MM.1S (cell line): ENCODE measurements around the gene SMPX.
A peak's percentile ranks its signal among the peaks of the same experiment; 100 is the strongest.

ENCODE experiments used
- DNase-seq: peaks from one replicate; pipeline ENCODE4 v3.0.0-alpha.2; 2015
- H2AFZ ChIP-seq: fragments of 300-600 bp; sonication (generic); 2 replicates; pipeline ENCODE4 v1.6.0; 2016; ENCODE audit warnings: antibody characterized with exemption, low read length
- H3F3A ChIP-seq: fragments of 300-600 bp; sonication (generic); 2 replicates; pipeline ENCODE4 v1.6.1; 2016; ENCODE audit warnings: mild to moderate bottlenecking, antibody characterized with exemption, low read length, moderate library complexity, mixed read lengths; ENCODE audit not compliant: insufficient read depth
- H3K27ac ChIP-seq: fragments of 300-600 bp; sonication (generic); 2 replicates; pipeline ENCODE4 v1.5.1; 2016; ENCODE audit warnings: mild to moderate bottlenecking, low read length
- H3K27me3 ChIP-seq: fragments of 300-600 bp; sonication (generic); replicated peaks from 2 replicates; pipeline ENCODE4 v1.6.0; 2016; ENCODE audit warnings: low read length; ENCODE audit not compliant: insufficient read depth
- H3K36me3 ChIP-seq: fragments of 300-600 bp; sonication (generic); replicated peaks from 2 replicates; pipeline ENCODE4 v1.6.1; 2016; ENCODE audit warnings: mild to moderate bottlenecking, low read length, mixed read lengths; ENCODE audit not compliant: insufficient read depth
- H3K4me1 ChIP-seq: fragments of 300-600 bp; sonication (generic); 2 replicates; pipeline ENCODE4 v1.6.1; 2016; ENCODE audit warnings: low read length, mixed read lengths
- H3K4me2 ChIP-seq: fragments of 300-600 bp; sonication (generic); 2 replicates; pipeline ENCODE4 v1.6.0; 2016; ENCODE audit warnings: low read depth, low read length
- H3K4me3 ChIP-seq: fragments of 300-600 bp; sonication (generic); 2 replicates; pipeline ENCODE4 v1.5.1; 2016; ENCODE audit warnings: low read length, mixed read lengths
- H3K79me2 ChIP-seq: fragments of 300-600 bp; sonication (generic); 2 replicates; pipeline ENCODE4 v1.6.1; 2016; ENCODE audit warnings: mixed run types, low read length, mixed read lengths
- H3K9ac ChIP-seq: fragments of 300-600 bp; sonication (generic); 2 replicates; pipeline ENCODE4 v1.6.1; 2016; ENCODE audit warnings: low read length, mixed read lengths
- H3K9me2 ChIP-seq: fragments of 300-600 bp; sonication (generic); replicated peaks from 2 replicates; pipeline ENCODE4 v1.6.1; 2016; ENCODE audit warnings: mild to moderate bottlenecking, low read length, mixed read lengths; ENCODE audit not compliant: insufficient read depth
- H3K9me3 ChIP-seq: fragments of 300-600 bp; sonication (generic); replicated peaks from 2 replicates; pipeline ENCODE4 v1.6.1; 2016; ENCODE audit warnings: mild to moderate bottlenecking, low read length, mixed read lengths; ENCODE audit not compliant: insufficient read depth
- H4K20me1 ChIP-seq: fragments of 300-600 bp; sonication (generic); 2 replicates; pipeline ENCODE4 v1.6.1; 2016; ENCODE audit warnings: mild to moderate bottlenecking, low read length, moderate library complexity, mixed read lengths; ENCODE audit not compliant: insufficient read depth
- CTCF ChIP-seq: fragments of 300-600 bp; sonication (generic); IDR thresholded peaks from 2 replicates; pipeline ENCODE4 v1.5.1; 2016; ENCODE audit warnings: antibody characterized with exemption, low read length, mixed read lengths
- EZH2 ChIP-seq: fragments of 300-600 bp; sonication (generic); optimal IDR thresholded peaks from 2 replicates; pipeline ENCODE3; 2017; ENCODE audit warnings: low read depth, mild to moderate bottlenecking, antibody characterized with exemption, low read length, mixed read lengths
- EZH2phosphoT487 ChIP-seq: fragments of 300-600 bp; sonication (generic); IDR thresholded peaks from 2 replicates; pipeline ENCODE4 v1.6.1; 2018; ENCODE audit warnings: antibody characterized with exemption, low read length

The SMPX gene

GRCh38 chrX:21725916-21726315, 32.0 kb downstream of the SMPX start:
- Histone ChIP-seq H3F3A (no peaks in the 10 kb centered on the region), H3K4me1 (no peaks in the 10 kb centered on the region), H3K27me3 (no peaks in the 10 kb centered on the region), H2AFZ (no peak overlapping the region), H4K20me1 (no peaks in the 10 kb centered on the region), H3K4me2 (no peak overlapping the region), H3K27ac (no peak overlapping the region), H3K9me3 (no peaks in the 10 kb centered on the region), H3K4me3 (no peak overlapping the region), H3K36me3 (no peaks in the 10 kb centered on the region), H3K9me2 (no peaks in the 10 kb centered on the region), H3K79me2 (no peaks in the 10 kb centered on the region), H3K9ac (no peak overlapping the region)
- TF ChIP-seq CTCF (no peak), EZH2 (no peak), EZH2phosphoT487 (no peak)
- no peak for DNase-seq

GRCh38 chrX:21725496-21725895, 32.4 kb downstream of the SMPX start:
- no peaks in the 10 kb centered on the region for H3K36me3 ChIP-seq
- peak; percentile 15 for DNase-seq
- H3K9me2 ChIP-seq: no peaks in the 10 kb centered on the region
- H3K4me1 ChIP-seq: no peaks in the 10 kb centered on the region
- no peaks in the 10 kb centered on the region for H3K9me3 ChIP-seq
- no peak overlapping the region for H3K27ac ChIP-seq
- no peaks in the 10 kb centered on the region for H4K20me1 ChIP-seq
- no peak overlapping the region for H3K4me3 ChIP-seq
- no peaks in the 10 kb centered on the region for H3F3A ChIP-seq
- H3K27me3 ChIP-seq: no peaks in the 10 kb centered on the region
- H3K79me2 ChIP-seq: no peaks in the 10 kb centered on the region
- no peak overlapping the region for H3K9ac ChIP-seq
- no peak overlapping the region for H2AFZ ChIP-seq
- H3K4me2 ChIP-seq: no peak overlapping the region
- 0 out of 2 replicates have a peak, but pooled peaks have one; percentile 12 for TF ChIP-seq CTCF
- TF ChIP-seq EZH2phosphoT487: no peak
- TF ChIP-seq EZH2: no peak

GRCh38 chrX:21723814-21724213, 34.1 kb downstream of the SMPX start:
- Histone ChIP-seq H3K79me2 (no peaks in the 10 kb centered on the region), H3K4me2 (no peak overlapping the region), H3F3A (no peaks in the 10 kb centered on the region), H3K9me3 (no peaks in the 10 kb centered on the region), H3K27ac (no peak overlapping the region), H2AFZ (no peak overlapping the region), H3K4me1 (no peaks in the 10 kb centered on the region), H3K9me2 (no peaks in the 10 kb centered on the region), H4K20me1 (no peaks in the 10 kb centered on the region), H3K27me3 (no peaks in the 10 kb centered on the region), H3K4me3 (no peak overlapping the region), H3K9ac (no peak overlapping the region), H3K36me3 (no peaks in the 10 kb centered on the region)
- no peak for DNase-seq
- TF ChIP-seq CTCF (no peak), EZH2phosphoT487 (no peak), EZH2 (no peak)
